OCI-LY1 (cell line): ENCODE data around the gene S100A10.

Source experiments
- H2AFZ ChIP-seq: fragments of 200-600 bp; sonication (generic), shearing (Covaris generic); 2 replicates; pipeline ENCODE4 v1.6.0; 2014; ENCODE audit warnings: antibody characterized with exemption, mild to moderate bottlenecking, low read length
- H3F3A ChIP-seq: fragments of 200-600 bp; sonication (generic), shearing (Covaris generic); 2 replicates; pipeline ENCODE4 v1.6.0; 2014; ENCODE audit warnings: mild to moderate bottlenecking, antibody characterized with exemption, low read length, moderate library complexity; ENCODE audit not compliant: insufficient read depth
- H3K27ac ChIP-seq: fragments of 200-600 bp; sonication (generic); 2 replicates; pipeline ENCODE4 v1.5.1; 2014; ENCODE audit warnings: low read length, mixed run types, mild to moderate bottlenecking, low read depth; ENCODE audit not compliant: poor library complexity, severe bottlenecking
- H3K27me3 ChIP-seq: fragments of 200-600 bp; sonication (generic); 2 replicates; pipeline ENCODE4 v1.6.0; 2014; ENCODE audit warnings: antibody characterized with exemption, mild to moderate bottlenecking, low read length, moderate library complexity; ENCODE audit not compliant: insufficient read depth
- H3K36me3 ChIP-seq: fragments of 200-600 bp; sonication (generic); 2 replicates; pipeline ENCODE4 v1.6.1; 2014; ENCODE audit warnings: mild to moderate bottlenecking, antibody characterized with exemption, low read length, moderate library complexity, mixed read lengths; ENCODE audit not compliant: insufficient read depth
- H3K4me1 ChIP-seq: fragments of 200-600 bp; sonication (generic); 2 replicates; pipeline ENCODE4 v1.5.1; 2014; ENCODE audit warnings: mild to moderate bottlenecking, low read length, moderate library complexity; ENCODE audit not compliant: insufficient read depth, severe bottlenecking
- H3K4me2 ChIP-seq: fragments of 200-600 bp; sonication (generic), shearing (Covaris generic); 2 replicates; pipeline ENCODE4 v1.6.1; 2014; ENCODE audit warnings: low read length
- H3K4me3 ChIP-seq: fragments of 200-600 bp; sonication (generic); 2 replicates; pipeline ENCODE4 v1.5.1; 2014; ENCODE audit warnings: low read length, low read depth, mild to moderate bottlenecking, mixed read lengths; ENCODE audit not compliant: poor library complexity, severe bottlenecking
- H3K79me2 ChIP-seq: fragments of 200-600 bp; shearing (Covaris generic); 2 replicates; pipeline ENCODE4 v1.6.1; 2016; ENCODE audit warnings: mixed run types, low read length, mixed read lengths; ENCODE audit not compliant: insufficient read depth
- H3K9ac ChIP-seq: fragments of 200-600 bp; sonication (generic), shearing (Covaris generic); 2 replicates; pipeline ENCODE4 v1.6.1; 2014; ENCODE audit warnings: mild to moderate bottlenecking, low read length, mixed read lengths
- H3K9me2 ChIP-seq: fragments of 200-600 bp; sonication (generic), shearing (Covaris generic); 2 replicates; pipeline ENCODE4 v1.6.1; 2014; ENCODE audit warnings: low read depth, mild to moderate bottlenecking, low read length, mixed read lengths
- H3K9me3 ChIP-seq: fragments of 200-600 bp; shearing (Covaris generic); 2 replicates; pipeline ENCODE4 v1.6.1; 2014; ENCODE audit warnings: low read length, mixed read lengths
- H4K20me1 ChIP-seq: fragments of 200-600 bp; sonication (generic), shearing (Covaris generic); 2 replicates; pipeline ENCODE4 v1.6.0; 2016; ENCODE audit warnings: mild to moderate bottlenecking, low read length; ENCODE audit not compliant: insufficient read depth
- EZH2 ChIP-seq: fragments of 200-600 bp; sonication (generic), shearing (Covaris generic); IDR thresholded peaks from 2 replicates; pipeline ENCODE4 v1.8.0; 2017; ENCODE audit warnings: borderline replicate concordance, mixed run types, mild to moderate bottlenecking, antibody characterized with exemption, low read length, moderate library complexity, mixed read lengths
- TF ChIP-seq, protein P1 (sequence below): fragments of 200-600 bp; sonication (generic), shearing (Covaris generic); IDR thresholded peaks from 2 replicates; pipeline ENCODE4 v1.5.1; 2017; ENCODE audit warnings: mild to moderate bottlenecking, antibody characterized with exemption, low read length, moderate library complexity, mixed read lengths

S100A10 gene

DNA sequence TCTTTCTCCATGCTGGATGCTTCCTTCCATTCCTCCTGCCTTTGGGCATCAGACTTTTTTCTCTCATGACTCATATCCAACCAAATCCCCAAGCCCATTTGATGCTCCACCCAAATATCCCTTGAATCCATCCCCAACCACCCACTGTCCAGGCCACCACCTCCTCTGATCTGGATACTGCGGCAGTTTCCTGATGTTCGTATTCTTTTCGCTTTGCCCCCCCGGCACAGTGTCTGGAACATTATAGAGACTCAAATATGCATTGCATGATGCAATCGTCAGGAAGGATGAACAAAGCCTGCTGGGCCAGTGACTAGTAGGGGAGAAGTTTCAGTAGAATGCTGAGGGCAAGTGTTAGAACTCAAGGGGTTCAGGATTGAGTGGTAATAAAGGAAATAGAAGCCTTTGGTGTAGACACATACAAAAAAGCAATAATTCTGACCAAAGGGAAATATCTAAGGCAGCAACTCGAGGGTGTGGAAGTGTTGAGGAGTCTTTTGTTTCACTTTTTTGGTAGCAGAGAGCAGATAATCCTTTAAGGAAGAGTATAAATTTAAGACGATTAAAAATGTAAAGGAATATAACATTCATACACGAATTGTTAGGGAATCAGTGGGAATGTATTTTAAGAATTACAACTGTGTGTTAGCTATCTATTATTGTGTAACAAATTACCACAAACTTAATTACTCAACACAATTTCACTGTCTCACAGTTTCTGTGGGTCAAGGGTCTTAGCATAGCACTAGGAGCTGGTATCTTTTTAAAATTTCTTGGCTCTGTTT, 35.7 kb upstream of the S100A10 start:
- Histone ChIP-seq H3K27ac (no peak overlapping the region), H2AFZ (no peak overlapping the region)
- TF ChIP-seq EZH2: no peak
- TF ChIP-seq, protein P1, sequence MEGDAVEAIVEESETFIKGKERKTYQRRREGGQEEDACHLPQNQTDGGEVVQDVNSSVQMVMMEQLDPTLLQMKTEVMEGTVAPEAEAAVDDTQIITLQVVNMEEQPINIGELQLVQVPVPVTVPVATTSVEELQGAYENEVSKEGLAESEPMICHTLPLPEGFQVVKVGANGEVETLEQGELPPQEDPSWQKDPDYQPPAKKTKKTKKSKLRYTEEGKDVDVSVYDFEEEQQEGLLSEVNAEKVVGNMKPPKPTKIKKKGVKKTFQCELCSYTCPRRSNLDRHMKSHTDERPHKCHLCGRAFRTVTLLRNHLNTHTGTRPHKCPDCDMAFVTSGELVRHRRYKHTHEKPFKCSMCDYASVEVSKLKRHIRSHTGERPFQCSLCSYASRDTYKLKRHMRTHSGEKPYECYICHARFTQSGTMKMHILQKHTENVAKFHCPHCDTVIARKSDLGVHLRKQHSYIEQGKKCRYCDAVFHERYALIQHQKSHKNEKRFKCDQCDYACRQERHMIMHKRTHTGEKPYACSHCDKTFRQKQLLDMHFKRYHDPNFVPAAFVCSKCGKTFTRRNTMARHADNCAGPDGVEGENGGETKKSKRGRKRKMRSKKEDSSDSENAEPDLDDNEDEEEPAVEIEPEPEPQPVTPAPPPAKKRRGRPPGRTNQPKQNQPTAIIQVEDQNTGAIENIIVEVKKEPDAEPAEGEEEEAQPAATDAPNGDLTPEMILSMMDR: no peak

DNA sequence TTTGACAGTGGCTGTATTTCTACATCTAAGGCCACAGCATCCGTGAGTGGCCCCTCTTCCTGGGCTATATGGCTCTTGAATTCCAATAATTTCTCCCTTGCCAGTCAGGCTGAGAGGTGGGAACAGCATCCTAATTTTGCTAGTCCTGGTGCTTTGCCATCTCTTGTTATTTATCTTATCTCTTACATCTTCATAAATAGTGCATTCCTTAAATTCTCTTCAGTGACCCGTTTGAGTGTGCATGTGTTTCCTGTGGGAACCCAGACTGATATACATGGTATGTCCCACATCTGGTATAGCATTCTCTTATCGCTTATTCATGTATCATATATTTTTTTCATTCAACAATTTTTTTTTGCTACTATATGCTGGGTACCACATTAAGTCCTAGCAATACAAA, 33.2 kb upstream of the S100A10 start:
- Histone ChIP-seq H3K9ac (no peak overlapping the region), H3K27me3 (no peaks in the 10 kb centered on the region), H3K9me3 (no peaks in the 10 kb centered on the region), H3K27ac (no peak overlapping the region), H3K36me3 (no peaks in the 10 kb centered on the region), H3K4me2 (no peak overlapping the region), H4K20me1 (no peaks in the 10 kb centered on the region), H3K9me2 (no peaks in the 10 kb centered on the region), H3F3A (no peaks in the 10 kb centered on the region), H2AFZ (no peak overlapping the region), H3K79me2 (no peaks in the 10 kb centered on the region), H3K4me1 (no peaks in the 10 kb centered on the region), H3K4me3 (no peak overlapping the region)
- no peak for TF ChIP-seq EZH2
- TF ChIP-seq, protein P1: no peak

More for the DNA sequence above, 35.7 kb upstream of the S100A10 start:
- H4K20me1 ChIP-seq: no peaks in the 10 kb centered on the region
- no peaks in the 10 kb centered on the region for H3F3A ChIP-seq
- H3K4me2 ChIP-seq: no peak overlapping the region
- H3K4me1 ChIP-seq: peaks cover 2% of the 10 kb centered on the region
- H3K4me3 ChIP-seq: no peak overlapping the region
- no peaks in the 10 kb centered on the region for H3K9me3 ChIP-seq
- no peaks in the 10 kb centered on the region for H3K79me2 ChIP-seq
- no peaks in the 10 kb centered on the region for H3K9me2 ChIP-seq
- H3K27me3 ChIP-seq: no peaks in the 10 kb centered on the region
- no peak overlapping the region for H3K9ac ChIP-seq
- H3K36me3 ChIP-seq: no peaks in the 10 kb centered on the region

DNA sequence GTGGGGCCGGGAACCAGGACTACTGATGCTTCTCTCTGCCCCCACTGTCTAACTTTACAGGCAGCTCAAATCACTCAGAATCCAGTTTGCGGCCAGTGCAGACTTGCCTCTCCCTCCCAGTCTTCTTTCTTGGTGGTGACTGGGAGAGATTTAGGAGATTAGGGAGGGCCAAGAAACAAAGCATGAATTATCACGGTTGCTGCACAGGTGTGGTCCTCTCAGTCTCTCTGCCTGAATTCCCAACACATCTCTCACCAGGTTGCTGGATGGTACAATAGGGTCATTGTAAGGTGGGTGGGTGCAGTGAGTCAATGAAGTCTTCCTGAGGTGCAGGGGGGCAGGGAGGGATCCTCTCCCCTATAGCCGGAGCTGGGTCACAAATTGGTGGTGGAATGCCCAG, 30.6 kb upstream of the S100A10 start:
- no peaks in the 10 kb centered on the region for H3K27me3 ChIP-seq
- H3K4me3 ChIP-seq: no peak overlapping the region
- no peaks in the 10 kb centered on the region for H3K9me3 ChIP-seq
- no peaks in the 10 kb centered on the region for H4K20me1 ChIP-seq
- H3K4me2 ChIP-seq: no peak overlapping the region
- H3K4me1 ChIP-seq: no peaks in the 10 kb centered on the region
- no peaks in the 10 kb centered on the region for H3K79me2 ChIP-seq
- H2AFZ ChIP-seq: no peak overlapping the region
- no peaks in the 10 kb centered on the region for H3F3A ChIP-seq
- H3K36me3 ChIP-seq: no peaks in the 10 kb centered on the region
- no peak for TF ChIP-seq EZH2
- TF ChIP-seq, protein P1: no peak
- H3K9me2 ChIP-seq: no peaks in the 10 kb centered on the region
- no peak overlapping the region for H3K9ac ChIP-seq
- H3K27ac ChIP-seq: no peak overlapping the region
